ENCODE measurements around the gene ATRNL1.

Gene ATRNL1

GRCh38 chr10:115082506-115082905 is 10.7 kb upstream of the ATRNL1 start:
- no peak for DNase-seq (ENCODE audit: low spot score)
- TF ChIP-seq, protein P1, sequence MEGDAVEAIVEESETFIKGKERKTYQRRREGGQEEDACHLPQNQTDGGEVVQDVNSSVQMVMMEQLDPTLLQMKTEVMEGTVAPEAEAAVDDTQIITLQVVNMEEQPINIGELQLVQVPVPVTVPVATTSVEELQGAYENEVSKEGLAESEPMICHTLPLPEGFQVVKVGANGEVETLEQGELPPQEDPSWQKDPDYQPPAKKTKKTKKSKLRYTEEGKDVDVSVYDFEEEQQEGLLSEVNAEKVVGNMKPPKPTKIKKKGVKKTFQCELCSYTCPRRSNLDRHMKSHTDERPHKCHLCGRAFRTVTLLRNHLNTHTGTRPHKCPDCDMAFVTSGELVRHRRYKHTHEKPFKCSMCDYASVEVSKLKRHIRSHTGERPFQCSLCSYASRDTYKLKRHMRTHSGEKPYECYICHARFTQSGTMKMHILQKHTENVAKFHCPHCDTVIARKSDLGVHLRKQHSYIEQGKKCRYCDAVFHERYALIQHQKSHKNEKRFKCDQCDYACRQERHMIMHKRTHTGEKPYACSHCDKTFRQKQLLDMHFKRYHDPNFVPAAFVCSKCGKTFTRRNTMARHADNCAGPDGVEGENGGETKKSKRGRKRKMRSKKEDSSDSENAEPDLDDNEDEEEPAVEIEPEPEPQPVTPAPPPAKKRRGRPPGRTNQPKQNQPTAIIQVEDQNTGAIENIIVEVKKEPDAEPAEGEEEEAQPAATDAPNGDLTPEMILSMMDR (IDR thresholded peaks at IDR 0.05; ENCODE audit: borderline replicate concordance, control extremely low read depth, extremely low read depth, insufficient read depth, missing control alignments) = no peak
- in situ Hi-C loops (cut with MboI; ENCODE audit: low sequenced_read_pairs, unreplicated experiment) = no loop called here

- in situ Hi-C loops (cut with MboI; ENCODE audit: low sequenced_read_pairs, unreplicated experiment) = no loop called here
- TF ChIP-seq, protein P1 (IDR thresholded peaks at IDR 0.05; ENCODE audit: borderline replicate concordance, control extremely low read depth, extremely low read depth, insufficient read depth, missing control alignments) = no peak
- DNase-seq (ENCODE audit: low spot score) = no peak
Observed at GRCh38 chr10:115084277-115084850, 8.8 kb upstream of the ATRNL1 start.

DNA sequence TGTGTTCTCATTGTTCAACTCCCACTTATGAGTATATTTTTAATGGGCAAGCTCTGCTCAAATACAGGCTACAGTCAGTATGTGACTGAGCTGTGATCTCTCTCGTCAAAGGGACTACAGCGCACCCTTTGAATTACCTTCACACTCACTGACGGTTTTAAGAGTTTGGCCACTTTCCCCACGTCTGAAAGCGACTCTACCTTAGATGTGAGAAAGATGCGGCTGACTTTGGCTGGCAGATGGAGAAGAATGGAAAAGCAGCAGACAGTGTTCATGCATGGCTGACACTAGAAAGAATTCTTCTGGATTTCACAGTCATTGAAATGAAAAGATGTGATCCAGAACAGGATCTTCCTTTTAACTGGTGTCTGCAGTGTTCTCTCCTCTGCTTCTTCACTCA is 2.0 kb upstream of the ATRNL1 start:
- TF ChIP-seq, protein P1 (IDR thresholded peaks at IDR 0.05; ENCODE audit: borderline replicate concordance, control extremely low read depth, extremely low read depth, insufficient read depth, missing control alignments) = no peak
- no peak for DNase-seq (ENCODE audit: low spot score)
- in situ Hi-C loops (cut with MboI; ENCODE audit: low sequenced_read_pairs, unreplicated experiment) = no loop called here

DNA sequence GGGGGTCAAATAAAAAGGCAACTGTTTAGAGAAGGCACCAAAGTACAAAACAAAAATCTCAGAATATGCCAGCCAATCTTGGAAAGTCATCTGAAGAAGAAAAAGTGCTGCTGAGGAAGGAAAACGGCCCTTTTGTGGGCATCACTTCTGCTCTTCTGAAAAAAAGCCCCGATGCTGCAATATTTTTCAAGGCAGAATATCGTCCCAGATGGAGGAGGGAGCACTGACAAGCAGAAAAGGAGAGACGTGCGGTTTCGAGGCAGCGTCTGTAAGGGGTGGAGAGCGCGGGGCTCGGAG is 959 bp upstream of the ATRNL1 start:
- in situ Hi-C loops (cut with MboI; ENCODE audit: low sequenced_read_pairs, unreplicated experiment) = no loop called here
- DNase-seq (ENCODE audit: low spot score) = no peak
- TF ChIP-seq, protein P1 (IDR thresholded peaks at IDR 0.05; ENCODE audit: borderline replicate concordance, control extremely low read depth, extremely low read depth, insufficient read depth, missing control alignments) = no peak

GRCh38 chr10:115092555-115093285 is 445 bp upstream of the ATRNL1 start:
- TF ChIP-seq, protein P1 (IDR thresholded peaks at IDR 0.05; ENCODE audit: borderline replicate concordance, control extremely low read depth, extremely low read depth, insufficient read depth, missing control alignments) = no peak
- peak; percentile 78 for DNase-seq (ENCODE audit: low spot score)
- in situ Hi-C loops (cut with MboI; ENCODE audit: low sequenced_read_pairs, unreplicated experiment) = no loop called here

GRCh38 chr10:115093776-115094408 is 727 bp downstream of the ATRNL1 start:
- in situ Hi-C loops (cut with MboI; ENCODE audit: low sequenced_read_pairs, unreplicated experiment) = no loop called here
- DNase-seq (ENCODE audit: low spot score) = peak; percentile 73
- TF ChIP-seq, protein P1 (IDR thresholded peaks at IDR 0.05; ENCODE audit: borderline replicate concordance, control extremely low read depth, extremely low read depth, insufficient read depth, missing control alignments) = no peak
